Activated B cell treated with CpG ODN at 0.5 μM for 24 hours (primary cell): Measurements from ENCODE around the gene SYNC. TPM values are rescaled to one million over a fixed set of nuclear protein-coding genes. Genes with fewer than 3 reads are reported as not detected.
"Not testable (repeated sequence)": the region's sequence is repeated elsewhere in the genome, so short reads cannot be mapped to it uniquely, and the experiment has no call there.

Experiments
- ATAC-seq: fragments of 200-7000 bp; cut with Tn5 transposase; one replicate; pipeline ENCODE4 v1.10.0; 2021; ENCODE audit warnings: low read depth, mild to moderate bottlenecking, moderate library complexity
- CTCF ChIA-PET: fragments of 350-600 bp; sonication (Branson Sonifier 250); formaldehyde crosslinking; loops from one replicate; lab custom pipeline; 2021; ENCODE audit warnings: antibody characterized with exemption; lab: Charles Lee
- POLR2A ChIA-PET: fragments of 350-600 bp; sonication (Branson Sonifier 250); formaldehyde crosslinking; loops from one replicate; lab custom pipeline; 2021; ENCODE audit warnings: antibody characterized with exemption; lab: Charles Lee
- DNase-seq: peaks from one replicate; pipeline ENCODE4 v3.0.0; 2022
- H3K27ac Mint-ChIP-seq: one replicate; pipeline ENCODE4 v1.8.0; 2020; ENCODE audit warnings: mixed read lengths
- H3K27me3 Mint-ChIP-seq: one replicate; pipeline ENCODE4 v1.8.0; 2021; ENCODE audit warnings: mixed read lengths
- H3K36me3 Mint-ChIP-seq: one replicate; pipeline ENCODE4 v1.8.0; 2021; ENCODE audit warnings: low read depth, mixed read lengths
- H3K4me1 Mint-ChIP-seq: one replicate; pipeline ENCODE4 v1.8.0; 2021; ENCODE audit warnings: mixed read lengths
- H3K4me3 Mint-ChIP-seq: one replicate; pipeline ENCODE4 v1.8.0; 2020; ENCODE audit warnings: mild to moderate bottlenecking, mixed read lengths
- H3K9me3 Mint-ChIP-seq: one replicate; pipeline ENCODE4 v1.8.0; 2020; ENCODE audit warnings: mixed read lengths
- intact Hi-C: fragments of 100-400 bp; cut with micrococcal nuclease; formaldehyde crosslinking; loops from one replicate; pipeline ENCODE4 v1.15.1; 2024
- total RNA-seq: library from RNA; stranded (reverse); gene quantifications from 2 replicates; pipeline ENCODE4 v1.2.3, GENCODE V29; 2022
- TF ChIP-seq, protein P1 (sequence below): fragments of 200-600 bp; IDR thresholded peaks from one replicate; pipeline ENCODE4 v1.8.0; 2022; ENCODE audit warnings: antibody characterized with exemption, mild to moderate bottlenecking

The SYNC gene
- total RNA-seq, 1 donor from 2014 or later: not detected

DNA sequence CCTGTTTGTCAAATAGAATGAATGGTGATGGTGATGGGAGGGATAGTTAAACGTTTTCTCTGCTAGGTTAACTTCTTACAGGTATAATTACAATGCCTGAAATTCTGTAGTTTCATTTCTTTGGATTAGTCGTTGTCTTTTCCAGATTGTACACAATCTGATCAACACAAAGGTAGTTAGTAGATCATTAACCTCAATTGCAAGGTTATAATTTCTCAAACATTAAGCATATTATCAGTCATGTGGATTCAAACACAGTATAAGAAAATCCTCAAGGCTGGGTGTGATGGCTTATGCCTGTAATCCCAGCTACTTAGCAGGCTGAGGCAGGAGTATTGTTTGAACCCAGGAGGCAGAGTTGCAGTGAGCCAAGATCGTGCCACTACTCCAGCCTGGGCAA lies 20.6 kb downstream of the SYNC start:
- no peak for DNase-seq
- ChIA-PET POLR2A (no interaction called here), CTCF (no interaction called here)
- intact Hi-C loops: no loop called here
- H3K27me3 Mint-ChIP-seq: no peaks in the 10 kb centered on the region
- TF ChIP-seq, protein P1, sequence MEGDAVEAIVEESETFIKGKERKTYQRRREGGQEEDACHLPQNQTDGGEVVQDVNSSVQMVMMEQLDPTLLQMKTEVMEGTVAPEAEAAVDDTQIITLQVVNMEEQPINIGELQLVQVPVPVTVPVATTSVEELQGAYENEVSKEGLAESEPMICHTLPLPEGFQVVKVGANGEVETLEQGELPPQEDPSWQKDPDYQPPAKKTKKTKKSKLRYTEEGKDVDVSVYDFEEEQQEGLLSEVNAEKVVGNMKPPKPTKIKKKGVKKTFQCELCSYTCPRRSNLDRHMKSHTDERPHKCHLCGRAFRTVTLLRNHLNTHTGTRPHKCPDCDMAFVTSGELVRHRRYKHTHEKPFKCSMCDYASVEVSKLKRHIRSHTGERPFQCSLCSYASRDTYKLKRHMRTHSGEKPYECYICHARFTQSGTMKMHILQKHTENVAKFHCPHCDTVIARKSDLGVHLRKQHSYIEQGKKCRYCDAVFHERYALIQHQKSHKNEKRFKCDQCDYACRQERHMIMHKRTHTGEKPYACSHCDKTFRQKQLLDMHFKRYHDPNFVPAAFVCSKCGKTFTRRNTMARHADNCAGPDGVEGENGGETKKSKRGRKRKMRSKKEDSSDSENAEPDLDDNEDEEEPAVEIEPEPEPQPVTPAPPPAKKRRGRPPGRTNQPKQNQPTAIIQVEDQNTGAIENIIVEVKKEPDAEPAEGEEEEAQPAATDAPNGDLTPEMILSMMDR: no peak
- H3K36me3 Mint-ChIP-seq: peaks cover 80% of the 10 kb centered on the region
- no peak overlapping the region for H3K27ac Mint-ChIP-seq
- H3K4me3 Mint-ChIP-seq: no peak overlapping the region
- H3K4me1 Mint-ChIP-seq: no peaks in the 10 kb centered on the region
- H3K9me3 Mint-ChIP-seq: no peaks in the 10 kb centered on the region
- no peak for ATAC-seq

- Mint-ChIP-seq H3K4me1 (no peaks in the 10 kb centered on the region), H3K36me3 (peaks cover 81% of the 10 kb centered on the region), H3K9me3 (no peaks in the 10 kb centered on the region), H3K27me3 (no peaks in the 10 kb centered on the region), H3K4me3 (no peak overlapping the region), H3K27ac (no peak overlapping the region)
- DNase-seq (no peak), ATAC-seq (no peak)
- CTCF ChIA-PET: no interaction called here
- intact Hi-C loops: no loop called here
- TF ChIP-seq, protein P1: no peak
- POLR2A ChIA-PET: no interaction called here
Observed at GRCh38 chr1:32681509-32681908, 21.1 kb downstream of the SYNC start.

DNA sequence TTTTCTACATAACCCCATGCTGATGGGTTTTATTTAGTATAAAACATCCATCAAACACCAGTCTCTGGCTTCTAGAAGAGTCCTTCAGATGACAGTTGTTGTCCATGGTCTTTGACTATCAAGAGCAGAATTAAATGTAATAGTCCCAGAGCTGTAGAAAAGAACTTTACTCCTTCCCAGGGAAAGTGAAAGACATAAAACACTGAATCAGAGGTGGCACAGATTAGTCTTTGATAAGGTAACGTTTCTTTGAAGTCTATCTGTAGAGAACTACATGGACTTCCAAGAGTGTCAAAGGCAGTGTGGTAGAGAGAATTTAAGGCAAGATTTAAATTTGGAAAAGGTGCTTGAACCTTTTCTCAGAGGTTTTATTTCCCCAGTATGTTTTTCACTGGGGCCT lies 21.9 kb downstream of the SYNC start:
- H3K27me3 Mint-ChIP-seq: no peaks in the 10 kb centered on the region
- no peak overlapping the region for H3K27ac Mint-ChIP-seq
- CTCF ChIA-PET: no interaction called here
- DNase-seq (no peak), ATAC-seq (no peak)
- TF ChIP-seq, protein P1: no peak
- H3K4me1 Mint-ChIP-seq: no peaks in the 10 kb centered on the region
- no peak overlapping the region for H3K4me3 Mint-ChIP-seq
- H3K9me3 Mint-ChIP-seq: no peaks in the 10 kb centered on the region
- POLR2A ChIA-PET: no interaction called here
- intact Hi-C loops: no loop called here
- H3K36me3 Mint-ChIP-seq: peaks cover 80% of the 10 kb centered on the region

DNA sequence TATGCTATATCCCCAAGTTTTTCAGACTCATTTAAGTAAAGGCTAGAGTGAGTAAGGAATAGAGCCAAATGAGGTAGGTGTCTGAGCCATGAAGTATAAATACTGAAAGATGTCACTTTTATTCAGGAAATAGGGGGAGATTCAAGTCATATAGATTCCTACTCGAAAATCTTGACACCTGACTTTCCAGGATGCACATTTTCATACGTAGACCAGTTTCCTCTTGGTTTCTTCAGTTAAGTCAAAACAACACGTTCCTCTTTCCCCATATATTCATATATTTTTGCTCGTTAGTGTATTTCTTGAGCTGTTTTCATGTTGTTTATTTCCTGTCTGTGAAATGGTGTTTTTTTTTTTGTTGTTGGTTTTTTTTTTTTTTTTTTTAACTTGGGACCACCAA lies 22.6 kb downstream of the SYNC start:
- H3K4me3 Mint-ChIP-seq, H3K9me3 Mint-ChIP-seq, H3K4me1 Mint-ChIP-seq, H3K27me3 Mint-ChIP-seq, H3K27ac Mint-ChIP-seq, intact Hi-C loops, CTCF ChIA-PET, POLR2A ChIA-PET, DNase-seq, ATAC-seq: not testable (repeated sequence)
- H3K36me3 Mint-ChIP-seq: peaks cover 77% of the 10 kb centered on the region

DNA sequence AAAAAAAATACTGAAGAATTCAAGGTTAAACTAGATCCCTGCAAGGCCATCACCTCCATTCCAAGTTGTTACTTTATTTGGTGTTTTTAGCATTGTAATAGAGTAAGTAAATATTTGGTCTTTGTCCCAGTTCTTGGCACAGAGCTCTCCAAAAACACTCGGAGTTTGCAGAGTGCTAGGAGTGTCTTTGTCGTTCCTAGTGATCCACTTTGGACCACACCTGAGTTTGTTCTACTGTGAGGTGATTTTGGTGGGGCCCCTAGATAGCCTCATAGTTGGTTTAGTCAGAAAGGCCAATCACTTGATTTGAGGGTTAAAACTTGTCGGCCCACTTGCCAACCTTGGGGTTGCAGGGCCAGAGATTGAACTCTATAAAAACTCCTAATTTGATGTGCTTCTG lies 25.6 kb downstream of the SYNC start:
- intact Hi-C loops: no loop called here
- H3K4me3 Mint-ChIP-seq: no peak overlapping the region
- ATAC-seq: no peak

GRCh38 chr1:32668716-32669115 lies 33.9 kb downstream of the SYNC start:
- H3K27ac Mint-ChIP-seq, CTCF ChIA-PET, H3K4me1 Mint-ChIP-seq, POLR2A ChIA-PET, intact Hi-C loops, H3K9me3 Mint-ChIP-seq, H3K4me3 Mint-ChIP-seq, H3K27me3 Mint-ChIP-seq, DNase-seq, ATAC-seq: not testable (repeated sequence)
- H3K36me3 Mint-ChIP-seq: peaks cover 80% of the 10 kb centered on the region

More for the DNA sequence above, 25.6 kb downstream of the SYNC start:
- Mint-ChIP-seq H3K27ac (no peak overlapping the region), H3K9me3 (no peaks in the 10 kb centered on the region), H3K36me3 (peaks cover 78% of the 10 kb centered on the region), H3K27me3 (no peaks in the 10 kb centered on the region), H3K4me1 (no peaks in the 10 kb centered on the region)
- CTCF ChIA-PET: no interaction called here
- POLR2A ChIA-PET: no interaction called here
- no peak for DNase-seq
- TF ChIP-seq, protein P1: no peak
